Adipose tissue (tissue), 3 donors: Measurements from ENCODE around the gene CORO2A. TPM values are rescaled to one million over a fixed set of nuclear protein-coding genes. Genes with fewer than 3 reads are reported as not detected.
"Not testable (repeated sequence)": the region's sequence is repeated elsewhere in the genome, so short reads cannot be mapped to it uniquely, and the experiment has no call there.

Source experiments
- H3K27ac ChIP-seq: one replicate; pipeline ENCODE4 v1.5.1; 2013; ENCODE audit warnings: low read depth, low read length
- WGBS, 3 donors: extraction: QIAGEN DNeasy Blood & Tissue Kit; methylation state at CpG; one replicate each; pipeline ENCODE4 v1.1.7; 2013; 5-methylcytosine and 5-hydroxymethylcytosine counted together
- polyA plus RNA-seq, 3 donors: library from polyadenylated mRNA; stranded (reverse); fragments of 200-250 nt; gene quantifications; one replicate each; pipeline ENCODE4 v1.2.3, GENCODE V29; 2013
- donor health status: healthy with polysubstance abuse.
- donor health status: Bipolar disorder and iron deficiency.
- donor health status: healthy.

The CORO2A gene
- polyA plus RNA-seq, 3 donors, result 0.36 to 1.2 (median 0.90) TPM

- H3K27ac ChIP-seq, result no peak overlapping the region
- 91 to 96% (median 93%) methylated on average over 7 of the region's 7 CpGs for WGBS, 3 donors
Observed at GRCh38 chr9:98105006-98105405, 87.4 kb downstream of the CORO2A start.

GRCh38 chr9:98104445-98104881 lies 88.0 kb downstream of the CORO2A start:
- WGBS, 3 donors, result 62 to 86% (median 65%) methylated on average over 3 of the region's 3 CpGs
- H3K27ac ChIP-seq, result no peak overlapping the region

GRCh38 chr9:98101868-98102273 lies 90.6 kb downstream of the CORO2A start:
- H3K27ac ChIP-seq, result no peak overlapping the region
- 22 to 63% (median 30%) methylated on average over 6 of the region's 6 CpGs for WGBS, 3 donors

GRCh38 chr9:98101416-98101815 lies 91.0 kb downstream of the CORO2A start:
- no peak overlapping the region for H3K27ac ChIP-seq
- 83 to 90% (median 90%) methylated on average over 7 of the region's 7 CpGs for WGBS, 3 donors

GRCh38 chr9:98100456-98100855 lies 92.0 kb downstream of the CORO2A start:
- no peak overlapping the region for H3K27ac ChIP-seq

GRCh38 chr9:98099898-98100297 lies 92.5 kb downstream of the CORO2A start:
- 60 to 66% (median 60%) methylated on average over 5 of the region's 5 CpGs for WGBS, 3 donors
- H3K27ac ChIP-seq, result no peak overlapping the region

- no peak overlapping the region for H3K27ac ChIP-seq
- WGBS, 3 donors, result 96 to 98% (median 96%) methylated on average over 2 of the region's 2 CpGs
Observed at GRCh38 chr9:98099346-98099745, 93.1 kb downstream of the CORO2A start.

- H3K27ac ChIP-seq, result no peak overlapping the region
- 83 to 85% (median 84%) methylated on average over 4 of the region's 4 CpGs for whole genome bisulfite sequencing, 3 donors
Observed at GRCh38 chr9:98097836-98098235, 94.6 kb downstream of the CORO2A start.

GRCh38 chr9:98096091-98096490 lies 96.3 kb downstream of the CORO2A start:
- WGBS, 3 donors, result 96 to 97% (median 97%) methylated on average over 5 of the region's 5 CpGs
- H3K27ac ChIP-seq, result no peak overlapping the region

GRCh38 chr9:98095401-98095800 lies 97.0 kb downstream of the CORO2A start:
- no peak overlapping the region for H3K27ac ChIP-seq
- 82 to 90% (median 84%) methylated on average over 7 of the region's 7 CpGs for WGBS, 3 donors

- 85 to 94% (median 92%) methylated on average over 13 to 16 of the region's 16 CpGs for WGBS, 3 donors
- no peak overlapping the region for H3K27ac ChIP-seq
Observed at GRCh38 chr9:98094851-98095250, 97.6 kb downstream of the CORO2A start.

- 83 to 89% (median 85%) methylated on average over 4 of the region's 4 CpGs for WGBS, 3 donors
- H3K27ac ChIP-seq, result no peak overlapping the region
Observed at GRCh38 chr9:98094316-98094715, 98.1 kb downstream of the CORO2A start.

GRCh38 chr9:98092613-98092931 lies 99.9 kb downstream of the CORO2A start:
- WGBS, 3 donors, result 68 to 85% (median 72%) methylated on average over 11 of the region's 11 CpGs
- H3K27ac ChIP-seq, result no peak overlapping the region

GRCh38 chr9:98091735-98092612 lies 100.5 kb downstream of the CORO2A start:
- no peak overlapping the region for H3K27ac ChIP-seq
- WGBS, 3 donors, result 55 to 79% (median 71%) methylated on average over 17 of the region's 17 CpGs

- WGBS, 3 donors, result 85 to 88% (median 87%) methylated on average over 3 of the region's 3 CpGs
- H3K27ac ChIP-seq, result not testable (repeated sequence)
Observed at GRCh38 chr9:98090674-98091073, 101.8 kb downstream of the CORO2A start.

- H3K27ac ChIP-seq, result no peak overlapping the region
- WGBS, 3 donors, result 31 to 45% (median 44%) methylated on average over 85 to 92 of the region's 92 CpGs
Observed at GRCh38 chr9:98087420-98088354, 104.8 kb downstream of the CORO2A start.

GRCh38 chr9:98086461-98086860 lies 106.0 kb downstream of the CORO2A start:
- no peak overlapping the region for H3K27ac ChIP-seq
- WGBS, 3 donors, result 94 to 98% (median 95%) methylated on average over 4 of the region's 4 CpGs

- no peak overlapping the region for H3K27ac ChIP-seq
- 78 to 82% (median 81%) methylated on average over 7 of the region's 7 CpGs for WGBS, 3 donors
Observed at GRCh38 chr9:98085944-98086343, 106.5 kb downstream of the CORO2A start.

GRCh38 chr9:98085058-98085457 lies 107.4 kb downstream of the CORO2A start:
- no peak overlapping the region for H3K27ac ChIP-seq
- WGBS, 3 donors, result 92 to 95% (median 92%) methylated on average over 4 of the region's 4 CpGs
